Endothelial cell of umbilical vein (primary cell): ENCODE results near the gene XYLT1. TPM values are rescaled to one million over a fixed set of nuclear protein-coding genes. Genes with fewer than 3 reads are reported as not detected.

Experiments
- BruUV-seq: library from RNA; stranded (reverse); fragments of 400-500 nt; replicated peaks from 2 replicates; lab custom pipeline; 2021; lab: Mats Ljungman, UMichigan
- CTCF ChIA-PET: fragments of 300-600, 350-600 bp; sonication (Branson Sonifier 250); formaldehyde crosslinking; loops from one replicate; lab custom pipeline; 2021; ENCODE audit warnings: antibody characterized with exemption, inconsistent platforms; lab: Charles Lee
- POLR2A ChIA-PET: fragments of 300-600, 350-600 bp; sonication (Branson Sonifier 250); formaldehyde crosslinking; loops from one replicate; lab custom pipeline; 2021; ENCODE audit warnings: antibody characterized with exemption, inconsistent platforms; lab: Charles Lee
- DNase-seq: peaks from one replicate; pipeline ENCODE4 v3.0.0-alpha.2; 2011; ENCODE audit warnings: low read depth, low spot score
- FAIRE-seq: peaks from 2 replicates; lab custom pipeline; 2011; peaks lifted over from hg19 to GRCh38; lab: Jason Lieb, UNC
- H2AFZ ChIP-seq: 2 replicates; pipeline ENCODE4 v1.6.0; 2012; ENCODE audit warnings: low read depth, low read length, control low read depth, inconsistent platforms
- H3K27ac ChIP-seq: 2 replicates; pipeline ENCODE4 v1.5.1; 2011; ENCODE audit warnings: low read depth, mild to moderate bottlenecking, control low read depth, low read length, moderate library complexity; ENCODE audit not compliant: insufficient read depth
- H3K27me3 ChIP-seq, 2 experiments: 2 replicates each; pipeline versions ENCODE4 v1.6.0 to v1.6.1; 2011; ENCODE audit warnings: low read length in 2 of 2, mixed read lengths in 1 of 2; ENCODE audit not compliant: control insufficient read depth in 2 of 2, insufficient read depth in 2 of 2
- H3K36me3 ChIP-seq, 2 experiments: 2 replicates in 1 of 2; 3 replicates in 1 of 2; pipeline ENCODE4 v1.5.1; 2011; ENCODE audit warnings: low read length in 2 of 2, mild to moderate bottlenecking in 1 of 2, moderate library complexity in 1 of 2; ENCODE audit not compliant: control insufficient read depth in 2 of 2, insufficient read depth in 2 of 2; ENCODE audit errors: extremely low read depth in 1 of 2
- H3K4me1 ChIP-seq: 3 replicates; pipeline ENCODE4 v1.5.1; 2011; ENCODE audit warnings: mild to moderate bottlenecking, low read length; ENCODE audit not compliant: control insufficient read depth, insufficient read depth; ENCODE audit errors: extremely low read depth
- H3K4me2 ChIP-seq: 2 replicates; pipeline ENCODE4 v1.6.1; 2011; ENCODE audit warnings: low read length, control low read depth, mixed read lengths; ENCODE audit not compliant: insufficient read depth
- H3K4me3 ChIP-seq, 3 experiments: fragments of 200-600 bp in 1 of 3; sonication (generic), shearing (Covaris generic) in 1 of 3; replicated peaks in 1 of 3; 2 replicates each; pipeline ENCODE4 v1.5.1; 2011 to 2016; ENCODE audit warnings: control low read depth in 3 of 3, low read length in 3 of 3, mild to moderate bottlenecking in 2 of 3, inconsistent platforms in 1 of 3, low read depth in 1 of 3, moderate library complexity in 1 of 3; ENCODE audit not compliant: insufficient read depth in 1 of 3
- H3K79me2 ChIP-seq: 2 replicates; pipeline ENCODE4 v1.6.0; 2012; ENCODE audit warnings: low read length, inconsistent platforms; ENCODE audit not compliant: control insufficient read depth, insufficient read depth
- H3K9ac ChIP-seq: replicated peaks from 2 replicates; pipeline ENCODE3; 2011; ENCODE audit warnings: low read length, control low read depth; ENCODE audit not compliant: insufficient read depth; ENCODE audit errors: extremely low read depth
- H3K9me1 ChIP-seq: replicated peaks from 3 replicates; pipeline ENCODE4 v1.6.0; 2011; ENCODE audit warnings: mild to moderate bottlenecking, low read length; ENCODE audit not compliant: control insufficient read depth, insufficient read depth; ENCODE audit errors: extremely low read depth
- H3K9me3 ChIP-seq: replicated peaks from 2 replicates; pipeline ENCODE4 v1.5.1; 2012; ENCODE audit warnings: low read length, inconsistent platforms; ENCODE audit not compliant: control insufficient read depth, insufficient read depth
- H4K20me1 ChIP-seq: replicated peaks from 2 replicates; pipeline ENCODE3; 2011; ENCODE audit warnings: mild to moderate bottlenecking, low read length; ENCODE audit not compliant: control insufficient read depth, insufficient read depth; ENCODE audit errors: extremely low read depth
- FOS ChIP-seq: IDR thresholded peaks from 2 replicates; pipeline ENCODE4 v1.6.1; 2011; ENCODE audit warnings: mild to moderate bottlenecking, low read length, moderate library complexity, borderline replicate concordance; ENCODE audit not compliant: insufficient read depth
- GATA2 ChIP-seq: IDR thresholded peaks from 2 replicates; pipeline ENCODE4 v1.7.0; 2011; ENCODE audit warnings: low read depth, mild to moderate bottlenecking, moderate library complexity, mixed read lengths, low read length; ENCODE audit not compliant: insufficient read length, insufficient read depth
- JUN ChIP-seq: IDR thresholded peaks from 2 replicates; pipeline ENCODE4 v1.6.1; 2011; ENCODE audit warnings: borderline replicate concordance, low read depth; ENCODE audit not compliant: insufficient read length, insufficient read depth
- MYC ChIP-seq: IDR thresholded peaks from one replicate; pipeline ENCODE4 v1.6.1; 2011; ENCODE audit warnings: mild to moderate bottlenecking, low read depth, low read length
- dilution Hi-C: fragments of 300-500 bp; cut with MboI; formaldehyde crosslinking; loops from one replicate; pipeline ENCODE4 v1.15.0; 2019; ENCODE audit warnings: low sequenced_read_pairs; ENCODE audit not compliant: extremely low pct_ligation_motif_present
- intact Hi-C: fragments of 100-400 bp; cut with micrococcal nuclease; formaldehyde crosslinking; loops from one replicate; pipeline ENCODE4 v1.10.0; 2022
- polyA plus RNA-seq, 4 experiments: library from polyadenylated mRNA; depleted of rRNA in 3 of 4; stranded (reverse) in 3 of 4; unstranded in 1 of 4; fragments of >200 nt; gene quantifications; 2 replicates each; pipeline versions ENCODE4 v1.2.1 to v1.2.3, GENCODE V29; 2011 to 2012; ENCODE audit warnings: missing spikeins in 1 of 4
- total RNA-seq: library from RNA; stranded (reverse); gene quantifications from 2 replicates; pipeline ENCODE4 v1.2.3, GENCODE V29; 2021
- TF ChIP-seq, protein P1 (sequence below), 2 donors: IDR thresholded peaks; 1 replicate in 1 of 2; 2 replicates in 1 of 2; pipeline ENCODE4 v1.5.1; 2011; ENCODE audit warnings: low read length in 2 of 2, mild to moderate bottlenecking in 2 of 2, moderate library complexity in 2 of 2, control low read depth in 1 of 2, inconsistent platforms in 1 of 2, low read depth in 1 of 2; ENCODE audit not compliant: insufficient read depth in 1 of 2; ENCODE audit errors: extremely low read depth in 1 of 2
- TF ChIP-seq, protein P2 (sequence below): IDR thresholded peaks from 2 replicates; pipeline ENCODE4 v1.6.1; 2011; ENCODE audit not compliant: insufficient read depth, insufficient read length

The XYLT1 gene
- total and polyA plus RNA-seq, 2 donors (not counting 3 experiments of a cell fraction or from before 2014, with no cell fraction given) = 0.63 to 2.9 TPM

DNA sequence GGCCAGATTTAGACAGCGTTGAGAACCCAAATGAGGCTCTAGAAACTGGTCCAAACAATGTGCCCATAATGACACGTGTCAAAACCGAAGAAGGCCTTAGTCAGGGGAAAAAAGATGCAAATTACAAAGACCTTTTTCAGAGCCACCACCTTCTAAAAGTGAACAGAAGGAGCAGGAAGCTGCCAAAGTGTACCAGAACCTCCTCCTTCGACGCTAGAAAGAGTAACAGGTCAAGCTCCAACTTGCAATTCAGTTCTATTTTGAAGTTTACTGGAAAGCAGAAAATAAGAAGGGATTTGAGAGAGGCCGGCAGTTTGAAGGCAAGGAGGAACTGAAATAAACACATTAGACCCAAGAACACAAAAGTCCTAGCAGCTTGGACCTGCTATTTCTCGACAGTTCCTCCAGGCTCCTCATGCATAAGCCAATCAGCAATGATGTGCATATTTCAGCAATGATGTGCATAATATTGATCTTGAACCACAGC, 61.8 kb downstream of the XYLT1 start:
- Histone ChIP-seq H3K9ac (no peak overlapping the region), H3K4me2 (no peak overlapping the region), H3K36me3 (no peaks in the 10 kb centered on the region), H3K27ac (no peak overlapping the region), H4K20me1 (no peaks in the 10 kb centered on the region), H3K9me3 (no peaks in the 10 kb centered on the region), H3K79me2 (no peaks in the 10 kb centered on the region), H3K4me3 (no peak overlapping the region), H3K4me1 (no peaks in the 10 kb centered on the region), H3K9me1 (no peaks in the 10 kb centered on the region), H3K27me3 (no peaks in the 10 kb centered on the region), H2AFZ (no peak overlapping the region)
- ChIA-PET CTCF (no interaction called here), POLR2A (no interaction called here)
- TF ChIP-seq FOS (no peak), JUN (no peak), MYC (no peak)
- TF ChIP-seq, protein P1, sequence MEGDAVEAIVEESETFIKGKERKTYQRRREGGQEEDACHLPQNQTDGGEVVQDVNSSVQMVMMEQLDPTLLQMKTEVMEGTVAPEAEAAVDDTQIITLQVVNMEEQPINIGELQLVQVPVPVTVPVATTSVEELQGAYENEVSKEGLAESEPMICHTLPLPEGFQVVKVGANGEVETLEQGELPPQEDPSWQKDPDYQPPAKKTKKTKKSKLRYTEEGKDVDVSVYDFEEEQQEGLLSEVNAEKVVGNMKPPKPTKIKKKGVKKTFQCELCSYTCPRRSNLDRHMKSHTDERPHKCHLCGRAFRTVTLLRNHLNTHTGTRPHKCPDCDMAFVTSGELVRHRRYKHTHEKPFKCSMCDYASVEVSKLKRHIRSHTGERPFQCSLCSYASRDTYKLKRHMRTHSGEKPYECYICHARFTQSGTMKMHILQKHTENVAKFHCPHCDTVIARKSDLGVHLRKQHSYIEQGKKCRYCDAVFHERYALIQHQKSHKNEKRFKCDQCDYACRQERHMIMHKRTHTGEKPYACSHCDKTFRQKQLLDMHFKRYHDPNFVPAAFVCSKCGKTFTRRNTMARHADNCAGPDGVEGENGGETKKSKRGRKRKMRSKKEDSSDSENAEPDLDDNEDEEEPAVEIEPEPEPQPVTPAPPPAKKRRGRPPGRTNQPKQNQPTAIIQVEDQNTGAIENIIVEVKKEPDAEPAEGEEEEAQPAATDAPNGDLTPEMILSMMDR (IDR thresholded peaks at IDR 0.05; ENCODE audit: extremely low read depth in 1 of 2, insufficient read depth in 1 of 2, low read depth in 1 of 2, low read length in 2 of 2) = no peak
- TF ChIP-seq, protein P2, sequence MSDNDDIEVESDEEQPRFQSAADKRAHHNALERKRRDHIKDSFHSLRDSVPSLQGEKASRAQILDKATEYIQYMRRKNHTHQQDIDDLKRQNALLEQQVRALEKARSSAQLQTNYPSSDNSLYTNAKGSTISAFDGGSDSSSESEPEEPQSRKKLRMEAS = no peak
- BruUV-seq = no TSS peak
- DNase-seq = no peak
- dilution Hi-C loops (no loop called here), intact Hi-C loops (no loop called here)
- no peak for FAIRE-seq

DNA sequence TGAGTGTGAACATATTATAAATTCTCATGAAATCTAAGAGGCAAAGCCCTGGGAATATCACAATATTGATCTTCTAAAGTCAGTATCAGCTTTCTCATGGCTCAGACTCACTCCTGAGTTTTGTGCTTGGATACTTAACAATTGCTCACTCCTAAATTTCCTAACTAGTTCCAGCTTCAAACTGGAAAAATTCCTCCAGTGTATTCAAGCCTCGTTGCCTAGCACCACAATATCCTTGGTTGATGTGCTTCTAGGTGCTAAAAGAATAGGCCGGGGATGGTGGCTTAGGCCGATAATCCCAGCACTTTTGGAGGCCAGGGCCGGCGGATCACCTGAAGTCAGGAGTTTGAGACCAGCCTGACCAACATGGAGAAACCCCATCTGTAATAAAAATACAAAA, 62.5 kb downstream of the XYLT1 start:
- no peaks in the 10 kb centered on the region for H3K9me1 ChIP-seq
- no peaks in the 10 kb centered on the region for H3K27me3 ChIP-seq
- no peaks in the 10 kb centered on the region for H3K4me1 ChIP-seq
- no peak overlapping the region for H2AFZ ChIP-seq
- BruUV-seq = no TSS peak
- no peaks in the 10 kb centered on the region for H4K20me1 ChIP-seq
- ChIA-PET POLR2A (no interaction called here), CTCF (no interaction called here)
- no peak overlapping the region for H3K4me3 ChIP-seq
- TF ChIP-seq, protein P2 = no peak
- no peak for TF ChIP-seq GATA2
- dilution Hi-C loops = no loop called here
- no peak overlapping the region for H3K27ac ChIP-seq
- no peaks in the 10 kb centered on the region for H3K36me3 ChIP-seq
- no peak overlapping the region for H3K9ac ChIP-seq
- H3K4me2 ChIP-seq = no peak overlapping the region
- H3K9me3 ChIP-seq = no peaks in the 10 kb centered on the region
- intact Hi-C loops = no loop called here
- no peak for DNase-seq
- FAIRE-seq = no peak
- no peaks in the 10 kb centered on the region for H3K79me2 ChIP-seq
